AG04449 (cell line): ENCODE results near the gene SV2B.

Experiments used
- CTCF ChIA-PET: fragments of 350-600 bp; formaldehyde crosslinking; extraction: SDS; loops from one replicate; lab custom pipeline; 2021; ENCODE audit warnings: antibody characterized with exemption; lab: Yijun Ruan, JAX
- POLR2A ChIA-PET: fragments of 400-600, 350-600 bp; formaldehyde crosslinking; extraction: SDS; loops from one replicate; lab custom pipeline; 2020; ENCODE audit warnings: antibody characterized with exemption, inconsistent platforms; lab: Yijun Ruan, JAX
- DNase-seq: peaks from one replicate; pipeline ENCODE4 v3.0.0-alpha.2; 2010; ENCODE audit warnings: low read depth, low spot score
- H3K4me3 ChIP-seq: 2 replicates; pipeline ENCODE4 v1.5.1; 2011; ENCODE audit warnings: low read depth, mild to moderate bottlenecking, control low read depth, low read length
- TF ChIP-seq, protein P1 (sequence below): IDR thresholded peaks from one replicate; pipeline ENCODE4 v1.5.1; 2011; ENCODE audit warnings: mild to moderate bottlenecking, moderate library complexity, low read length, control low read depth, inconsistent platforms; ENCODE audit not compliant: insufficient read depth; ENCODE audit errors: missing control alignments

The SV2B gene

DNA sequence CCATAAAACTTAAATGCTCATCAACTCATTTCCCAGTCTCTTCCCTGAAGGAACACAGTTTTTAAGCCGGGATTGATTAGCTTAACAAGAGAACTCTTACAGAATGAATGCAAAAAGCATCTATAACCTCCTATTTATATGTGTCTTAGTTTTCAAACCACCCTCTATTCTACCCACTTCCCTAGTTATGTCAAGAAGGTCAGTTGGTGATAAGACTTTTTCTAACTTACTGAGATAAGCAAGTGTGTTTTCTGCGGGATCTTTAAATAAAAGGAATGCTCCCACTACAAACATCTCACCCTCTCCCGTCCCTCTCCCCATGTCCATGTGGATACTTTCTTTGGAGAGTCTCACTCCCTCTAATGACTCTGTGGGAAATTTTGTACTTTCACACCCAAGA lies 218.5 kb downstream of the SV2B start:
- no peak for DNase-seq
- H3K4me3 ChIP-seq = no peak overlapping the region
- TF ChIP-seq, protein P1, sequence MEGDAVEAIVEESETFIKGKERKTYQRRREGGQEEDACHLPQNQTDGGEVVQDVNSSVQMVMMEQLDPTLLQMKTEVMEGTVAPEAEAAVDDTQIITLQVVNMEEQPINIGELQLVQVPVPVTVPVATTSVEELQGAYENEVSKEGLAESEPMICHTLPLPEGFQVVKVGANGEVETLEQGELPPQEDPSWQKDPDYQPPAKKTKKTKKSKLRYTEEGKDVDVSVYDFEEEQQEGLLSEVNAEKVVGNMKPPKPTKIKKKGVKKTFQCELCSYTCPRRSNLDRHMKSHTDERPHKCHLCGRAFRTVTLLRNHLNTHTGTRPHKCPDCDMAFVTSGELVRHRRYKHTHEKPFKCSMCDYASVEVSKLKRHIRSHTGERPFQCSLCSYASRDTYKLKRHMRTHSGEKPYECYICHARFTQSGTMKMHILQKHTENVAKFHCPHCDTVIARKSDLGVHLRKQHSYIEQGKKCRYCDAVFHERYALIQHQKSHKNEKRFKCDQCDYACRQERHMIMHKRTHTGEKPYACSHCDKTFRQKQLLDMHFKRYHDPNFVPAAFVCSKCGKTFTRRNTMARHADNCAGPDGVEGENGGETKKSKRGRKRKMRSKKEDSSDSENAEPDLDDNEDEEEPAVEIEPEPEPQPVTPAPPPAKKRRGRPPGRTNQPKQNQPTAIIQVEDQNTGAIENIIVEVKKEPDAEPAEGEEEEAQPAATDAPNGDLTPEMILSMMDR = no peak
- ChIA-PET POLR2A (no interaction called here), CTCF (no interaction called here)

GRCh38 chr15:91318931-91319330 lies 218.9 kb downstream of the SV2B start:
- POLR2A ChIA-PET = no interaction called here

DNA sequence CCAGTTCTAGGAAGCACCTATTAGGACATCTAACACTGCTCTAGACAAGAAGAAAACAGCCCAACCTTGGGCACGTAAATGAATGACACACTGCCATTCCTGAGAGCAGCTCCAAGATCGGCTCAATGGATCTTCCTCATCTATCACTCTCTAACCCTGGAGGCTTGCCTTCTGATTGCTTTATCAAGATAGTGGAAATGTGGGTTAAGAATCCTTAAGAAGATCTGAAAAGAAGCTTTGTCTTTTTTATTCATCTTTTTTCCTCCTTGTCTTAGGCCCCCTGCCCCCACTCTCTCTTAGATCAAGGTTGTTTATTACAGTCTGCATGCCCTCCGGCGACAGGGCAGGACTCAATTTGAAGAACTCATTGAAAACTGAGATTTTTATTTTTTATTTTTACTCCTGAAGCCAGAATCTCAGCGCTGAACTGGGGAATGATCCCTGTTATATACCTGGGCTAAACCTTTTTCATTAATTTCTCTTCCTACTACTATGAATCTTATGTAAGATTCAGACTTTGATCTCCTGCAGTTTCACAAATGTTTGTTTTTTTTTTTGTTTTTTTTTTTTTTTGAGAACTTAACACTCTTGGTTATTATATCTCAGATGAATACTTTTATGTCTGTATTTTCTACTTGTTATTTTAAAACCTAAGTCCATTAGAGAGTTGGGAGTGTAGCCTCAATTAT lies 219.5 kb downstream of the SV2B start:
- no peak overlapping the region for H3K4me3 ChIP-seq
- ChIA-PET CTCF (interaction anchor here (1.0 kb wide), 1 partner anchor 17 kb away, joined by 3 read pairs; no protein-coding TSS in a partner anchor), POLR2A (no interaction called here)
- DNase-seq = no peak
- TF ChIP-seq, protein P1 = no peak

More at GRCh38 chr15:91318931-91319330, 218.9 kb downstream of the SV2B start:
- TF ChIP-seq, protein P1 = no peak
- H3K4me3 ChIP-seq = no peak overlapping the region
- DNase-seq = no peak
- CTCF ChIA-PET = interaction anchor here (1.0 kb wide), 1 partner anchor 16 kb away, joined by 3 read pairs; no protein-coding TSS in a partner anchor

DNA sequence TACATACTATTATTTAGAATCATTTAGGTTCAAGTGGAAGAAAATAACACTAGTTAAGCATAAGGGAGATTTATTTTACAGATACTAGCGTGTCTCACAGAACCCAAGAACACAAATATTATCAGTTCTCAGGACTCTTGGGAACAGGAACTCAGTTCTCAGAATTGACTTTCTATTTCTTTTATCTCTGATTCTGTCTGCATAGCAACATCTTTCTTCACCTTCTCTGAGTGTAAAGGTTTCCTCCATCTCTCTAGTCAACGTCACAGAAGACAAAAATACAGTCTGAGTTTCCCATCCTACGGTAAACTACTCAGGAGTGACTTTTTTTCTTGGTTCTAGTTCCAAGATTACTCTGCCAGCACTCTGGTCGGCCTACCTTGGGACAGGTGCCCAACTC lies 220.0 kb downstream of the SV2B start:
- no peak overlapping the region for H3K4me3 ChIP-seq
- POLR2A ChIA-PET = no interaction called here
- DNase-seq = no peak
- CTCF ChIA-PET = interaction anchor here (1.0 kb wide), 1 partner anchor 18 kb away, joined by 3 read pairs; no protein-coding TSS in a partner anchor
- TF ChIP-seq, protein P1 = no peak

DNA sequence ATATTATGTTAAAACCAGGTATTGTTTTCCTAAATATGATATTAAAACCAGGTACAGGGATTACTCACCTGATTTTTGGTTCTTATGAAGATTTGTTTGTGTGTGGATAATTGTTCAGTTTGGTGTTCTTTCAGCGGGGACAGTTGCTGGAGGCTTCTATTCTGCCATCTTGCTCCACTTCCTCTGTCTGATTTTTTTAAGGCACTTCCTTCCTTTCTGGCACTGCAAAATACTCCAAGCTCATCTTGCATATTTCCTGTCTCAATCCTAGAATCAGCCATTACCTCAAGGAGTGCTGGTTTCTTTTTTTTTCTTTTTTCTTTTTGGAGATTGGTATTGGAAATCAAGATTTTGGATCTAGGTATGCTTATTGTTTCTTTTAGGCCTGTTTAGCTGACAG lies 229.9 kb downstream of the SV2B start:
- POLR2A ChIA-PET = no interaction called here
- no peak for DNase-seq
- TF ChIP-seq, protein P1 = no peak
- no peak overlapping the region for H3K4me3 ChIP-seq
- CTCF ChIA-PET = no interaction called here

- no peak for DNase-seq
- ChIA-PET POLR2A (no interaction called here), CTCF (no interaction called here)
- TF ChIP-seq, protein P1 = no peak
- no peak overlapping the region for H3K4me3 ChIP-seq
Observed at GRCh38 chr15:91331581-91331980, 231.5 kb downstream of the SV2B start.
